ENCODE measurements around the gene EPS15. TPM values are rescaled to one million over a fixed set of nuclear protein-coding genes. Genes with fewer than 3 reads are reported as not detected.

Gene EPS15
- total and polyA plus RNA-seq, 2 donors (not counting 1 experiment from before 2014, with no cell fraction given) = 40.3 to 151 TPM

DNA sequence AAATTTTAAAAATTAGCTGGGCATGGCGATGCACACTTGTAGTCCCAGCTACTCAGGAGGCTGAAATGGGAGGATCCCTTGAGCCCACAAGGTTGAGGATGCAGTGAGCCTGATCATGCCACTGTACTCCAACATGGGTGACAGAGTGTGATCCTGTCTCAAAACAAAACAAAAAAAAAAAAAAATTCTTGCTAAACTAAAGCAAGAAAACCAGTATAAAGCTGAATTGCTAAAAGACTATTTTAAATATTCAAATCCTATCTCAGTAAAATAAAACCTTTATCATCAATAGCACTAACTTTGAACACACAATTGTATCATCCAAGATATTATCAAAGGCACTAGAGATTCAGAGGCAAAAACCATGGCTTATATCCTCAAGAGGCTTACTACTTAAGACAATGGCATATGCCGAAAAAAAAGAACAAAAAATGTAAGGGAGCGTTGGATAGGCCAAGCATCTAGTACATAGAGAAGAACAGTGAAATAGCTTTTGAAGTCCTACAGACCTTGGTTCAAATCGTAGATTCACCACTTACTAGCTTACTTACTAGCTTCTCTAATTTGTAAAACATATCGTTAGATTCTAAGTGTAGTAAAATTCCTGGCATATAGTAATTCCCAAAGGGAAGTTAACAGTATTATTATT, 3.6 kb downstream of the EPS15 start:
- H2AFZ ChIP-seq (ENCODE audit: insufficient read depth, low read depth, low read length, poor library complexity, severe bottlenecking) = peak overlapping the region; percentile 48
- CTCF ChIA-PET = interaction anchor here (0.9 to 2.8 kb wide), 3 partner anchors 9 to 28 kb away, joined by 3 to 8 read pairs (median 5); no protein-coding TSS in a partner anchor
- H3K27me3 ChIP-seq (replicated peaks in 1 of 4; ENCODE audit: control extremely low read depth in 1 of 4, control insufficient read depth in 3 of 4, insufficient read depth in 4 of 4, low read length in 3 of 4) = no peaks in the 10 kb centered on the region
- Mint-ChIP-seq H3K4me3 (peak overlapping the region; percentile 89), H3K9me3 (ENCODE audit: insufficient read depth) (no peaks in the 10 kb centered on the region), H3K27ac (peak overlapping the region; percentile 83), H3K27me3 (no peaks in the 10 kb centered on the region), H3K4me1 (peaks cover 73% of the 10 kb centered on the region)
- WGBS (ENCODE audit: insufficient coverage) = 38% methylated on average over 1 of the region's 5 CpGs
- H3K27ac ChIP-seq (ENCODE audit: low read length in 2 of 2) = peak overlapping the region; percentile 30 to 88
- H3K4me2 ChIP-seq (replicated peaks; ENCODE audit: low read depth, low read length, poor library complexity, severe bottlenecking) = peak overlapping the region; percentile 91
- peak overlapping the region; percentile 60 for H3K9ac ChIP-seq (ENCODE audit: low read length)
- H3K4me3 ChIP-seq (ENCODE audit: control extremely low read depth in 1 of 5, extremely low read depth in 1 of 5, insufficient read depth in 1 of 5, low read depth in 2 of 5, low read length in 4 of 5) = peak overlapping the region in 1 of 5 experiments; percentile 51
- TF ChIP-seq, protein P1, sequence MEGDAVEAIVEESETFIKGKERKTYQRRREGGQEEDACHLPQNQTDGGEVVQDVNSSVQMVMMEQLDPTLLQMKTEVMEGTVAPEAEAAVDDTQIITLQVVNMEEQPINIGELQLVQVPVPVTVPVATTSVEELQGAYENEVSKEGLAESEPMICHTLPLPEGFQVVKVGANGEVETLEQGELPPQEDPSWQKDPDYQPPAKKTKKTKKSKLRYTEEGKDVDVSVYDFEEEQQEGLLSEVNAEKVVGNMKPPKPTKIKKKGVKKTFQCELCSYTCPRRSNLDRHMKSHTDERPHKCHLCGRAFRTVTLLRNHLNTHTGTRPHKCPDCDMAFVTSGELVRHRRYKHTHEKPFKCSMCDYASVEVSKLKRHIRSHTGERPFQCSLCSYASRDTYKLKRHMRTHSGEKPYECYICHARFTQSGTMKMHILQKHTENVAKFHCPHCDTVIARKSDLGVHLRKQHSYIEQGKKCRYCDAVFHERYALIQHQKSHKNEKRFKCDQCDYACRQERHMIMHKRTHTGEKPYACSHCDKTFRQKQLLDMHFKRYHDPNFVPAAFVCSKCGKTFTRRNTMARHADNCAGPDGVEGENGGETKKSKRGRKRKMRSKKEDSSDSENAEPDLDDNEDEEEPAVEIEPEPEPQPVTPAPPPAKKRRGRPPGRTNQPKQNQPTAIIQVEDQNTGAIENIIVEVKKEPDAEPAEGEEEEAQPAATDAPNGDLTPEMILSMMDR (IDR thresholded peaks at IDR 0.05) = no peak
- TF ChIP-seq EZH2 (IDR thresholded peaks at IDR 0.05; ENCODE audit: borderline replicate concordance, insufficient read depth, low read depth, low read length, poor library complexity, severe bottlenecking) = no peak
- POLR2A ChIA-PET = interaction anchor here (0.6 to 1.4 kb wide), 2 partner anchors 10 to 93 kb away, joined by 3 to 9 read pairs; no protein-coding TSS in a partner anchor
- peaks cover 82% of the 10 kb centered on the region for H3K79me2 ChIP-seq (ENCODE audit: control insufficient read depth, insufficient read depth, low read length)
- peaks cover 50 to 63% of the 10 kb centered on the region in 2 donors for H3K4me1 ChIP-seq (ENCODE audit: control insufficient read depth in 2 of 2, insufficient read depth in 2 of 2, low read length in 2 of 2)
- intact Hi-C loops (cut with micrococcal nuclease) = loop anchor here (5.0 to 10.0 kb wide), 4 partner anchors 33 to 551 kb away; partner anchors contain the start of genes FAF1 and RNF11
- H3K36me3 ChIP-seq (replicated peaks in 1 of 2; ENCODE audit: control extremely low read depth in 1 of 2, control insufficient read depth in 1 of 2, extremely low read depth in 1 of 2, insufficient read depth in 2 of 2, low read length in 1 of 2) = no peaks in the 10 kb centered on the region
- peaks cover 14% of the 10 kb centered on the region for H4K20me1 ChIP-seq (ENCODE audit: control insufficient read depth, insufficient read depth, low read length, poor library complexity, severe bottlenecking)
- DNase-seq (peak; percentile 29), ATAC-seq (ENCODE audit: low read depth) (no peak)
- no peaks in the 10 kb centered on the region for H3K9me3 ChIP-seq (ENCODE audit: control extremely low read depth in 1 of 3, control insufficient read depth in 2 of 3, insufficient read depth in 1 of 3, low read length in 2 of 3)

DNA sequence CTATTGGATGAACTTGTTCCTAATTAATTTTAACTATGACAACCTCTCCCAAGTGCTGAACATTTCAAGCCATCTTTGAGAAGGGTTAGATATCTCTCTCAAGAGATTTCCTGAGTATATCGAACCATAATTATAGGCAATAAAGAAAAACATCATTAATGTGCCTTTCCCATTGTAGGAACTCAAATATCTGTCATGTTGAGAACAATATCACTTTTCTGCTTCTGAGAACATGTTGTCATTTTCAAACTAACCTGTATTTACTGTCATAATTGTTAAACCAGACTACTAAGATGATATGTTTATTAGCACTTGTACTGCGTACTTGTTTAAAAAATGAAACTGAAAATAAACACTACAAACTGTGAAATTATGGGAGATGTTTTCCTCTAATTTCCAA, 4.3 kb downstream of the EPS15 start:
- H3K9ac ChIP-seq (ENCODE audit: low read length) = peak overlapping the region; percentile 60
- H3K4me2 ChIP-seq (replicated peaks; ENCODE audit: low read depth, low read length, poor library complexity, severe bottlenecking) = peak overlapping the region; percentile 91
- POLR2A ChIA-PET = no interaction called here
- peaks cover 14% of the 10 kb centered on the region for H4K20me1 ChIP-seq (ENCODE audit: control insufficient read depth, insufficient read depth, low read length, poor library complexity, severe bottlenecking)
- H3K27me3 ChIP-seq (replicated peaks in 1 of 4; ENCODE audit: control extremely low read depth in 1 of 4, control insufficient read depth in 3 of 4, insufficient read depth in 4 of 4, low read length in 3 of 4) = no peaks in the 10 kb centered on the region
- no peaks in the 10 kb centered on the region for H3K9me3 Mint-ChIP-seq (ENCODE audit: insufficient read depth)
- peaks cover 89% of the 10 kb centered on the region for H3K79me2 ChIP-seq (ENCODE audit: control insufficient read depth, insufficient read depth, low read length)
- WGBS (ENCODE audit: insufficient coverage) = no CpG with 5 or more reads among the region's 2 CpGs
- no peaks in the 10 kb centered on the region for H3K9me3 ChIP-seq (ENCODE audit: control extremely low read depth in 1 of 3, control insufficient read depth in 2 of 3, insufficient read depth in 1 of 3, low read length in 2 of 3)
- ATAC-seq (ENCODE audit: low read depth) = no peak
- H3K4me3 Mint-ChIP-seq = peak overlapping the region; percentile 89
- intact Hi-C loops (cut with micrococcal nuclease) = loop anchor here (5.0 to 10.0 kb wide), 4 partner anchors 32 to 550 kb away; partner anchors contain the start of genes FAF1 and RNF11
- CTCF ChIA-PET = no interaction called here
- H2AFZ ChIP-seq (ENCODE audit: insufficient read depth, low read depth, low read length, poor library complexity, severe bottlenecking) = peak overlapping the region; percentile 48
- H3K36me3 ChIP-seq (replicated peaks in 1 of 2; ENCODE audit: control extremely low read depth in 1 of 2, control insufficient read depth in 1 of 2, extremely low read depth in 1 of 2, insufficient read depth in 2 of 2, low read length in 1 of 2) = peaks cover 0 to 1% of the 10 kb centered on the region in 2 experiments
- peak overlapping the region; percentile 30 to 88 for H3K27ac ChIP-seq (ENCODE audit: low read length in 2 of 2)
- peak overlapping the region in 4 of 5 experiments; percentile 14 to 51 (median 34) for H3K4me3 ChIP-seq (ENCODE audit: control extremely low read depth in 1 of 5, extremely low read depth in 1 of 5, insufficient read depth in 1 of 5, low read depth in 2 of 5, low read length in 4 of 5)
- peaks cover 73% of the 10 kb centered on the region for H3K4me1 Mint-ChIP-seq
- no peaks in the 10 kb centered on the region for H3K27me3 Mint-ChIP-seq
- DNase-seq = peak; percentile 34
- TF ChIP-seq, protein P1 (IDR thresholded peaks at IDR 0.05) = no peak
- no peak for TF ChIP-seq EZH2 (IDR thresholded peaks at IDR 0.05; ENCODE audit: borderline replicate concordance, insufficient read depth, low read depth, low read length, poor library complexity, severe bottlenecking)
- H3K4me1 ChIP-seq (ENCODE audit: control insufficient read depth in 2 of 2, insufficient read depth in 2 of 2, low read length in 2 of 2) = peaks cover 49 to 66% of the 10 kb centered on the region in 2 donors
- H3K27ac Mint-ChIP-seq = peak overlapping the region; percentile 88

Data from B cell (primary cell).